MM.1S (cell line): ENCODE results near the gene GNS.

Source experiments
- DNase-seq: peaks from one replicate; pipeline ENCODE4 v3.0.0-alpha.2; 2015
- H2AFZ ChIP-seq: fragments of 300-600 bp; sonication (generic); 2 replicates; pipeline ENCODE4 v1.6.0; 2016; ENCODE audit warnings: antibody characterized with exemption, low read length
- H3F3A ChIP-seq: fragments of 300-600 bp; sonication (generic); 2 replicates; pipeline ENCODE4 v1.6.1; 2016; ENCODE audit warnings: mild to moderate bottlenecking, antibody characterized with exemption, low read length, moderate library complexity, mixed read lengths; ENCODE audit not compliant: insufficient read depth
- H3K27ac ChIP-seq: fragments of 300-600 bp; sonication (generic); 2 replicates; pipeline ENCODE4 v1.5.1; 2016; ENCODE audit warnings: mild to moderate bottlenecking, low read length
- H3K27me3 ChIP-seq: fragments of 300-600 bp; sonication (generic); replicated peaks from 2 replicates; pipeline ENCODE4 v1.6.0; 2016; ENCODE audit warnings: low read length; ENCODE audit not compliant: insufficient read depth
- H3K36me3 ChIP-seq: fragments of 300-600 bp; sonication (generic); replicated peaks from 2 replicates; pipeline ENCODE4 v1.6.1; 2016; ENCODE audit warnings: mild to moderate bottlenecking, low read length, mixed read lengths; ENCODE audit not compliant: insufficient read depth
- H3K4me1 ChIP-seq: fragments of 300-600 bp; sonication (generic); 2 replicates; pipeline ENCODE4 v1.6.1; 2016; ENCODE audit warnings: low read length, mixed read lengths
- H3K4me2 ChIP-seq: fragments of 300-600 bp; sonication (generic); 2 replicates; pipeline ENCODE4 v1.6.0; 2016; ENCODE audit warnings: low read depth, low read length
- H3K4me3 ChIP-seq: fragments of 300-600 bp; sonication (generic); 2 replicates; pipeline ENCODE4 v1.5.1; 2016; ENCODE audit warnings: low read length, mixed read lengths
- H3K79me2 ChIP-seq: fragments of 300-600 bp; sonication (generic); 2 replicates; pipeline ENCODE4 v1.6.1; 2016; ENCODE audit warnings: mixed run types, low read length, mixed read lengths
- H3K9ac ChIP-seq: fragments of 300-600 bp; sonication (generic); 2 replicates; pipeline ENCODE4 v1.6.1; 2016; ENCODE audit warnings: low read length, mixed read lengths
- H3K9me2 ChIP-seq: fragments of 300-600 bp; sonication (generic); replicated peaks from 2 replicates; pipeline ENCODE4 v1.6.1; 2016; ENCODE audit warnings: mild to moderate bottlenecking, low read length, mixed read lengths; ENCODE audit not compliant: insufficient read depth
- H3K9me3 ChIP-seq: fragments of 300-600 bp; sonication (generic); replicated peaks from 2 replicates; pipeline ENCODE4 v1.6.1; 2016; ENCODE audit warnings: mild to moderate bottlenecking, low read length, mixed read lengths; ENCODE audit not compliant: insufficient read depth
- H4K20me1 ChIP-seq: fragments of 300-600 bp; sonication (generic); 2 replicates; pipeline ENCODE4 v1.6.1; 2016; ENCODE audit warnings: mild to moderate bottlenecking, low read length, moderate library complexity, mixed read lengths; ENCODE audit not compliant: insufficient read depth
- EZH2 ChIP-seq: fragments of 300-600 bp; sonication (generic); optimal IDR thresholded peaks from 2 replicates; pipeline ENCODE3; 2017; ENCODE audit warnings: low read depth, mild to moderate bottlenecking, antibody characterized with exemption, low read length, mixed read lengths
- EZH2phosphoT487 ChIP-seq: fragments of 300-600 bp; sonication (generic); IDR thresholded peaks from 2 replicates; pipeline ENCODE4 v1.6.1; 2018; ENCODE audit warnings: antibody characterized with exemption, low read length
- TF ChIP-seq, protein P1 (sequence below): fragments of 300-600 bp; sonication (generic); IDR thresholded peaks from 2 replicates; pipeline ENCODE4 v1.5.1; 2016; ENCODE audit warnings: antibody characterized with exemption, low read length, mixed read lengths

Gene GNS

DNA sequence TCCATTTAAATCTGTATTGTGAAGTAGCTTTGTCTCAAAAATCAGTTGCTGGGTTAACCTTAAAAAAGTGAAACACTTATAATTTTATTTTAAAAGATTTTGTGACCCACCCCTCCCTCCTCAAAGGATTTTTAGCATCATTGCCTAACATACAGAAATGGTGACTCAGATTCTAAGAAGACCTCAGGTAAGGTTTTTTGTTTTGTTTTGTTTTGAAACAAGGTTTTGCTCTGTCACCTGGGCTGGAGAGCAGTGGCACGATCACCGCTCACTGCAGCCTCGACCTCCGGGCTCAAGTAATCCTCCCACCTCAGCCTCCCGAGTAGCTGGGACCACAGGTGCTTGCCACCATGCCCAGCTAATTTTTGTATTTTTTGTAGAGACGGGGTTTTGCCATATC is 74.2 kb downstream of the GNS start:
- Histone ChIP-seq H3K27ac (no peak overlapping the region), H3K79me2 (peaks cover 30% of the 10 kb centered on the region), H3K9me3 (no peaks in the 10 kb centered on the region), H3K9ac (no peak overlapping the region), H3K27me3 (no peaks in the 10 kb centered on the region), H3K4me1 (no peaks in the 10 kb centered on the region), H3K4me2 (no peak overlapping the region), H3K9me2 (no peaks in the 10 kb centered on the region), H2AFZ (no peak overlapping the region), H3K4me3 (no peak overlapping the region), H3F3A (no peaks in the 10 kb centered on the region), H3K36me3 (no peaks in the 10 kb centered on the region), H4K20me1 (no peaks in the 10 kb centered on the region)
- TF ChIP-seq EZH2phosphoT487 (no peak), EZH2 (no peak)
- TF ChIP-seq, protein P1, sequence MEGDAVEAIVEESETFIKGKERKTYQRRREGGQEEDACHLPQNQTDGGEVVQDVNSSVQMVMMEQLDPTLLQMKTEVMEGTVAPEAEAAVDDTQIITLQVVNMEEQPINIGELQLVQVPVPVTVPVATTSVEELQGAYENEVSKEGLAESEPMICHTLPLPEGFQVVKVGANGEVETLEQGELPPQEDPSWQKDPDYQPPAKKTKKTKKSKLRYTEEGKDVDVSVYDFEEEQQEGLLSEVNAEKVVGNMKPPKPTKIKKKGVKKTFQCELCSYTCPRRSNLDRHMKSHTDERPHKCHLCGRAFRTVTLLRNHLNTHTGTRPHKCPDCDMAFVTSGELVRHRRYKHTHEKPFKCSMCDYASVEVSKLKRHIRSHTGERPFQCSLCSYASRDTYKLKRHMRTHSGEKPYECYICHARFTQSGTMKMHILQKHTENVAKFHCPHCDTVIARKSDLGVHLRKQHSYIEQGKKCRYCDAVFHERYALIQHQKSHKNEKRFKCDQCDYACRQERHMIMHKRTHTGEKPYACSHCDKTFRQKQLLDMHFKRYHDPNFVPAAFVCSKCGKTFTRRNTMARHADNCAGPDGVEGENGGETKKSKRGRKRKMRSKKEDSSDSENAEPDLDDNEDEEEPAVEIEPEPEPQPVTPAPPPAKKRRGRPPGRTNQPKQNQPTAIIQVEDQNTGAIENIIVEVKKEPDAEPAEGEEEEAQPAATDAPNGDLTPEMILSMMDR: no peak
- no peak for DNase-seq

DNA sequence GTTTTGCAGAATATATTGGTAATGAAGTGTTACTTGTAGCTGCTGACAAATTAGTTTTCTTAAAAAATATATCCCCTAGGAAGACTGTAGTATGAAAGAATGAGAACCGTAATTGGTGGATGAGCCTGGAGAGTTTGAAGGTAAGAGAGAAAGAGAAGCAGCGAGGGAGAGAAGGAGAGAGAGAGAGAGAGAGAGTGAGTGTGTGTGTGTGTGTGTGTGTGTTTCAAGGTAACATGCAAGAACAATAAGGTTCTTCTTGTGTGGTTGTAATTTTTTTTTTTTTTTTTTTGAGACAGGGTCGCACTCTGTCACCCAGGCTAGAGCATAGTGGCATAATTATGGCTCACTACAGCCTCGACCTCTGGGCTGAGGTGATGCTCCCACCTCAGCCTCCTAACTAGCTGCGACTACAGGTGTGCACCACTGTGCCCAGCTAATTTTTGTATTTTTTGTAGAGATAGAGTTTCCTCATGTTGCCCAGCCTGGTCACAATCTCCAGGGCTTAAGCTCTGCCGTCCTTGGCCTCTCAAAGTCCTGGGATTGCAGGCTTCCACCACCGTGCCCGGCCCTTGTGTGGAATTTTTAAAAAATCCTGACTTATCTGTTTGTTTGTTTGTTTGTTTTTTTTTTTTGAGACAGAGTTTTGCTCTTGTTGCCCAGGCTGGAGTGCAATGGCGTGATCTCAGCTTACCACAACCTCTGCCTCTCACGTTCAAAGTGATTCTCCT is 75.2 kb downstream of the GNS start:
- H3K4me1 ChIP-seq: no peaks in the 10 kb centered on the region
- no peaks in the 10 kb centered on the region for H3K36me3 ChIP-seq
- H3K4me2 ChIP-seq: no peak overlapping the region
- H3K27me3 ChIP-seq: no peaks in the 10 kb centered on the region
- TF ChIP-seq, protein P1: no peak
- TF ChIP-seq EZH2: no peak
- no peak for TF ChIP-seq EZH2phosphoT487
- DNase-seq: no peak
- H3K4me3 ChIP-seq: no peak overlapping the region
- H3K9ac ChIP-seq: no peak overlapping the region
- H3K9me3 ChIP-seq: no peaks in the 10 kb centered on the region
- H3K79me2 ChIP-seq: peaks cover 39% of the 10 kb centered on the region
- no peak overlapping the region for H2AFZ ChIP-seq
- no peaks in the 10 kb centered on the region for H3K9me2 ChIP-seq
- no peaks in the 10 kb centered on the region for H3F3A ChIP-seq
- H4K20me1 ChIP-seq: no peaks in the 10 kb centered on the region
- H3K27ac ChIP-seq: no peak overlapping the region

DNA sequence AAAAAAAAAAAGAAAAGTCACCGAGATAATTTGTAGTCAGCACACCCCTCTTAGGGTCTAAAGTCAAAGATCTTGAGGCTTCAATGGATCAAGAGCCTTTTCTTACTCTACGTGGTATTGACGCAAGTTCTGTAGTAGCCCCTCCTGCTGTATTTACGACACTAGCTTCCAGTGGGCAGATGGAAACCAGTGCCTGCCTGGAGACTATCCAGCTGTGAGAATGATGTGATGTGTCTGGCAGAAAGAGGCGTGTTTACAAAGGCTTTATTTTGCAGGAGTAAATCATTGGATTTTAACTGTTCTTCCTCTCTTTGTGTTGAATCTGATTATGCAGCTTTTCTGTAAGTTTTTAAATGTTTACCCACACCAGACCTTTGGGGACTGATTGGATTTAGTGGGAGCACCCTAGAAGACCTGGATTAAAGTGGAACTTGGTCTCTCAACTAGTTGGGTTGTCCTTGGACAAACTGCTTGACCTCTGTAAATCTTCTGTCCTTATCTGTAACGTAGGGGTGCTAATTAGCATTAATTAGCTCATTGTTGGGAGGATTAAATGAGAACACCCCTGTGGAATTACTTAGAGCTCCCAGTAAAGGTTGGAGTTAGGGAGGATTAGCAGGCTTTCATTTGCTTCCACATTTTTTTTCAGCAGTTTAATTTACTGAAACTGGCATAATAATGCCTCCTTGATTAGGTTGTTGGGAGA is 76.5 kb downstream of the GNS start:
- Histone ChIP-seq H3K4me1 (peaks cover 7% of the 10 kb centered on the region; the same call in 1 of the 2 replicates), H3K27ac (no peak overlapping the region), H3K9me2 (no peaks in the 10 kb centered on the region), H3K36me3 (no peaks in the 10 kb centered on the region), H3K4me2 (no peak overlapping the region), H3K27me3 (no peaks in the 10 kb centered on the region), H3K4me3 (no peak overlapping the region), H4K20me1 (no peaks in the 10 kb centered on the region), H3K9ac (no peak overlapping the region), H3K9me3 (no peaks in the 10 kb centered on the region), H2AFZ (no peak overlapping the region), H3K79me2 (peaks cover 45% of the 10 kb centered on the region), H3F3A (no peaks in the 10 kb centered on the region)
- TF ChIP-seq EZH2: no peak
- no peak for TF ChIP-seq EZH2phosphoT487
- TF ChIP-seq, protein P1: no peak
- no peak for DNase-seq
